ENCODE results near the gene LEFTY1. TPM values are rescaled to one million over a fixed set of nuclear protein-coding genes. Genes with fewer than 3 reads are reported as not detected.

The LEFTY1 gene
- total RNA-seq, 1 donor from 2014 or later, result 0.65 TPM

GRCh38 chr1:225847610-225848009 lies 41.3 kb downstream of the LEFTY1 start:
- Mint-ChIP-seq H3K27me3 (ENCODE audit: low read depth) (no peaks in the 10 kb centered on the region), H3K9me3 (no peaks in the 10 kb centered on the region), H3K36me3 (ENCODE audit: low read depth) (peaks cover 9% of the 10 kb centered on the region), H3K27ac (ENCODE audit: unreplicated experiment) (no peak overlapping the region), H3K4me1 (peaks cover 16% of the 10 kb centered on the region), H3K4me3 (no peak overlapping the region)
- TF ChIP-seq CTCF (conservative IDR thresholded peaks at IDR 0.05), result no peak
- DNase-seq (ENCODE audit: low read depth, low spot score), result no peak

GRCh38 chr1:225846331-225847310 lies 42.3 kb downstream of the LEFTY1 start:
- Mint-ChIP-seq H3K36me3 (ENCODE audit: low read depth) (peaks cover 9% of the 10 kb centered on the region), H3K4me1 (peaks cover 16% of the 10 kb centered on the region), H3K9me3 (no peaks in the 10 kb centered on the region), H3K4me3 (no peak overlapping the region), H3K27me3 (ENCODE audit: low read depth) (no peaks in the 10 kb centered on the region), H3K27ac (ENCODE audit: unreplicated experiment) (no peak overlapping the region)
- TF ChIP-seq CTCF (conservative IDR thresholded peaks at IDR 0.05), result no peak
- no peak for DNase-seq (ENCODE audit: low read depth, low spot score)

- Mint-ChIP-seq H3K27ac (ENCODE audit: unreplicated experiment) (peak overlapping the region; percentile 57), H3K4me3 (no peak overlapping the region), H3K36me3 (ENCODE audit: low read depth) (peaks cover 6% of the 10 kb centered on the region), H3K4me1 (peaks cover 16% of the 10 kb centered on the region), H3K9me3 (no peaks in the 10 kb centered on the region), H3K27me3 (ENCODE audit: low read depth) (no peaks in the 10 kb centered on the region)
- peak; percentile 61 for DNase-seq (ENCODE audit: low read depth, low spot score)
- peak; percentile 71 for TF ChIP-seq CTCF (conservative IDR thresholded peaks at IDR 0.05)
These were observed 43.2 kb downstream of the LEFTY1 start for GRCh38 chr1:225845571-225846259.

GRCh38 chr1:225845097-225845496 lies 43.8 kb downstream of the LEFTY1 start:
- H3K27ac Mint-ChIP-seq (ENCODE audit: unreplicated experiment), result no peak overlapping the region
- no peaks in the 10 kb centered on the region for H3K9me3 Mint-ChIP-seq
- no peak for DNase-seq (ENCODE audit: low read depth, low spot score)
- peaks cover 16% of the 10 kb centered on the region for H3K4me1 Mint-ChIP-seq
- no peaks in the 10 kb centered on the region for H3K27me3 Mint-ChIP-seq (ENCODE audit: low read depth)
- H3K4me3 Mint-ChIP-seq, result no peak overlapping the region
- peaks cover 6% of the 10 kb centered on the region for H3K36me3 Mint-ChIP-seq (ENCODE audit: low read depth)
- no peak for TF ChIP-seq CTCF (conservative IDR thresholded peaks at IDR 0.05)

- Mint-ChIP-seq H3K4me3 (no peak overlapping the region), H3K27me3 (ENCODE audit: low read depth) (no peaks in the 10 kb centered on the region), H3K36me3 (ENCODE audit: low read depth) (peaks cover 3% of the 10 kb centered on the region), H3K9me3 (no peaks in the 10 kb centered on the region), H3K4me1 (peaks cover 13% of the 10 kb centered on the region), H3K27ac (ENCODE audit: unreplicated experiment) (no peak overlapping the region)
- DNase-seq (ENCODE audit: low read depth, low spot score), result no peak
- TF ChIP-seq CTCF (conservative IDR thresholded peaks at IDR 0.05), result no peak
These were observed 44.5 kb downstream of the LEFTY1 start for GRCh38 chr1:225844236-225845061.
